BE2C (cell line): Measurements from ENCODE around the gene ANKRD44.

ENCODE experiments used
- DNase-seq: peaks from one replicate; pipeline ENCODE4 v3.0.0-alpha.2; 2020
- H3K27me3 ChIP-seq: fragments of 250-450 bp; sonication (Bioruptor Pico); 2 replicates; pipeline ENCODE4 v1.5.1; 2020; ENCODE audit warnings: mild to moderate bottlenecking
- H3K36me3 ChIP-seq: fragments of 250-450 bp; sonication (Bioruptor Pico); 2 replicates; pipeline ENCODE4 v1.5.1; 2020; ENCODE audit warnings: mild to moderate bottlenecking
- H3K4me1 ChIP-seq: fragments of 250-450 bp; sonication (Bioruptor Pico); 2 replicates; pipeline ENCODE4 v1.5.1; 2020
- H3K4me3 ChIP-seq: 2 replicates; pipeline ENCODE4 v1.5.1; 2011; ENCODE audit warnings: low read depth, low read length
- H3K9me3 ChIP-seq: fragments of 250-450 bp; sonication (Bioruptor Pico); 2 replicates; pipeline ENCODE4 v1.5.1; 2020
- CTCF ChIP-seq: IDR thresholded peaks from 2 replicates; pipeline ENCODE4 v1.5.1; 2012; ENCODE audit warnings: mild to moderate bottlenecking, low read depth, low read length

Gene ANKRD44

GRCh38 chr2:197108758-197109157, 201.8 kb downstream of the ANKRD44 start:
- peaks cover 7% of the 10 kb centered on the region for H3K4me1 ChIP-seq
- H3K27me3 ChIP-seq, result no peaks in the 10 kb centered on the region
- peak; percentile 68 for DNase-seq
- H3K4me3 ChIP-seq, result no peak overlapping the region
- H3K9me3 ChIP-seq, result no peaks in the 10 kb centered on the region
- no peaks in the 10 kb centered on the region for H3K36me3 ChIP-seq
- TF ChIP-seq CTCF, result no peak

- DNase-seq, result no peak
- TF ChIP-seq CTCF, result no peak
- Histone ChIP-seq H3K4me1 (peaks cover 7% of the 10 kb centered on the region), H3K27me3 (no peaks in the 10 kb centered on the region), H3K4me3 (no peak overlapping the region), H3K9me3 (no peaks in the 10 kb centered on the region), H3K36me3 (no peaks in the 10 kb centered on the region)
Observed at GRCh38 chr2:197107291-197108269, 203.0 kb downstream of the ANKRD44 start.

GRCh38 chr2:197103363-197103762, 207.2 kb downstream of the ANKRD44 start:
- no peak for DNase-seq
- no peak for TF ChIP-seq CTCF
- peaks cover 2% of the 10 kb centered on the region for H3K4me1 ChIP-seq

GRCh38 chr2:197102231-197102630, 208.3 kb downstream of the ANKRD44 start:
- no peak for TF ChIP-seq CTCF
- no peak overlapping the region for H3K4me3 ChIP-seq

More at GRCh38 chr2:197103363-197103762, 207.2 kb downstream of the ANKRD44 start:
- no peaks in the 10 kb centered on the region for H3K9me3 ChIP-seq
- H3K36me3 ChIP-seq, result no peaks in the 10 kb centered on the region
- no peaks in the 10 kb centered on the region for H3K27me3 ChIP-seq
- no peak overlapping the region for H3K4me3 ChIP-seq

GRCh38 chr2:197101519-197101918, 209.1 kb downstream of the ANKRD44 start:
- no peaks in the 10 kb centered on the region for H3K9me3 ChIP-seq
- no peaks in the 10 kb centered on the region for H3K36me3 ChIP-seq
- no peak for DNase-seq
- no peak overlapping the region for H3K4me3 ChIP-seq
- no peaks in the 10 kb centered on the region for H3K27me3 ChIP-seq
- TF ChIP-seq CTCF, result no peak
- peaks cover 14% of the 10 kb centered on the region for H3K4me1 ChIP-seq

More at GRCh38 chr2:197102231-197102630, 208.3 kb downstream of the ANKRD44 start:
- DNase-seq, result no peak
- peaks cover 11% of the 10 kb centered on the region for H3K4me1 ChIP-seq
- H3K36me3 ChIP-seq, result no peaks in the 10 kb centered on the region
- no peaks in the 10 kb centered on the region for H3K27me3 ChIP-seq
- H3K9me3 ChIP-seq, result no peaks in the 10 kb centered on the region

GRCh38 chr2:197097578-197098366, 212.8 kb downstream of the ANKRD44 start:
- no peaks in the 10 kb centered on the region for H3K36me3 ChIP-seq
- TF ChIP-seq CTCF, result no peak
- H3K4me3 ChIP-seq, result no peak overlapping the region
- peaks cover 18% of the 10 kb centered on the region for H3K4me1 ChIP-seq
- H3K9me3 ChIP-seq, result no peaks in the 10 kb centered on the region
- DNase-seq, result no peak
- no peaks in the 10 kb centered on the region for H3K27me3 ChIP-seq
